ENCODE measurements around the gene AIDA. TPM values are rescaled to one million over a fixed set of nuclear protein-coding genes. Genes with fewer than 3 reads are reported as not detected.

Gene AIDA
- total and polyA plus RNA-seq, 11 donors, result 29.0 to 73.7 (median 46.6) TPM

- H3K4me3 ChIP-seq, result no peak overlapping the region
- H3K27me3 ChIP-seq, result no peaks in the 10 kb centered on the region
- 88 to 91% (median 91%) methylated on average over 7 of the region's 7 CpGs for WGBS, 4 donors
- peaks cover 0 to 98% (median 92%) of the 10 kb centered on the region in 9 donors for H3K36me3 ChIP-seq
- intact Hi-C loops (cut with DNase I), result loop anchor here in 3 of 10 donors (5.0 kb wide), 3 partner anchors 38 to 168 kb away; partner anchors contain the start of gene TAF1A (in 1 of the 3)
- H3K4me1 ChIP-seq, result no peaks in the 10 kb centered on the region
- no peak for TF ChIP-seq CTCF (IDR thresholded peaks at IDR 0.05)
- TF ChIP-seq POLR2A (IDR thresholded peaks at IDR 0.05), result no peak
- no peak for ATAC-seq
- no peak for DNase-seq
- no peaks in the 10 kb centered on the region for H3K9me3 ChIP-seq
- no peak overlapping the region for H3K27ac ChIP-seq
Observed at GRCh38 chr1:222629921-222630535, 82.3 kb downstream of the AIDA start.

GRCh38 chr1:222627232-222627631 lies 85.1 kb downstream of the AIDA start:
- peak overlapping the region in 1 of 12 donors; percentile 30 for H3K27ac ChIP-seq
- peak in 3 of 4 donors; percentile 52 to 90 (median 75) for ATAC-seq
- WGBS, 4 donors, result 63 to 67% (median 64%) methylated on average over 6 of the region's 6 CpGs
- TF ChIP-seq CTCF (IDR thresholded peaks at IDR 0.05), result no peak
- TF ChIP-seq POLR2A (IDR thresholded peaks at IDR 0.05), result no peak
- H3K27me3 ChIP-seq, result no peaks in the 10 kb centered on the region
- no peaks in the 10 kb centered on the region for H3K9me3 ChIP-seq
- H3K4me3 ChIP-seq, result no peak overlapping the region
- intact Hi-C loops (cut with DNase I), result loop anchor here in 2 of 10 donors (5.0 kb wide), 2 partner anchors 40 to 165 kb away; partner anchors contain the start of gene TAF1A (in 1 of the 2)
- peak in 1 of 5 donors; percentile 34 for DNase-seq
- peaks cover 0 to 100% (median 92%) of the 10 kb centered on the region in 9 donors for H3K36me3 ChIP-seq
- H3K4me1 ChIP-seq, result peaks cover 0 to 6% (median 0%) of the 10 kb centered on the region in 12 donors

- Histone ChIP-seq H3K27ac (no peak overlapping the region), H3K36me3 (peaks cover 0 to 81% (median 71%) of the 10 kb centered on the region in 9 donors), H3K27me3 (no peaks in the 10 kb centered on the region), H3K4me3 (no peak overlapping the region), H3K4me1 (peaks cover 0 to 11% (median 5%) of the 10 kb centered on the region in 12 donors), H3K9me3 (no peaks in the 10 kb centered on the region)
- DNase-seq (no peak), ATAC-seq (no peak)
- TF ChIP-seq CTCF (IDR thresholded peaks at IDR 0.05) (no peak), POLR2A (IDR thresholded peaks at IDR 0.05) (no peak)
- WGBS, 4 donors, result 59 to 76% (median 67%) methylated on average over 7 of the region's 7 CpGs
- intact Hi-C loops (cut with DNase I), result no loop called here
Observed at GRCh38 chr1:222624214-222624613, 88.1 kb downstream of the AIDA start.

- TF ChIP-seq POLR2A (IDR thresholded peaks at IDR 0.05) (no peak), CTCF (IDR thresholded peaks at IDR 0.05) (no peak)
- H3K36me3 ChIP-seq, result peaks cover 0 to 73% (median 63%) of the 10 kb centered on the region in 9 donors
- no peaks in the 10 kb centered on the region for H3K27me3 ChIP-seq
- intact Hi-C loops (cut with DNase I), result no loop called here
- H3K9me3 ChIP-seq, result no peaks in the 10 kb centered on the region
- DNase-seq, result no peak
- H3K4me3 ChIP-seq, result no peak overlapping the region
- no peak overlapping the region for H3K27ac ChIP-seq
- H3K4me1 ChIP-seq, result peaks cover 0 to 15% (median 9%) of the 10 kb centered on the region in 12 donors
- ATAC-seq, result no peak
Observed at GRCh38 chr1:222623458-222623857, 88.8 kb downstream of the AIDA start.

Measured in heart left ventricle (tissue), 16 donors.